Measurements from ENCODE around the gene TEX22.

Gene TEX22

GRCh38 chr14:105391541-105391940, 6.8 kb upstream of the TEX22 start (continued):
- no peak for TF ChIP-seq KLF7 (tag by site-specific recombination; IDR thresholded peaks at IDR 0.05; ENCODE audit: borderline replicate concordance)
- no peak for TF ChIP-seq ZNF248 (tag by site-specific recombination; IDR thresholded peaks at IDR 0.05)
- TF ChIP-seq WT1 (tag by site-specific recombination; IDR thresholded peaks at IDR 0.05): no peak
- TF ChIP-seq ZNF692 (tag by site-specific recombination; IDR thresholded peaks at IDR 0.05): no peak
- TF ChIP-seq ZNF148 (tag by site-specific recombination; IDR thresholded peaks at IDR 0.05; ENCODE audit: borderline replicate concordance): no peak
- no peak for TF ChIP-seq ZNF391 (tag by site-specific recombination; IDR thresholded peaks at IDR 0.05; ENCODE audit: borderline replicate concordance, low read depth)

GRCh38 chr14:105392131-105393090, 5.9 kb upstream of the TEX22 start:
- TF ChIP-seq ZNF629 (tag by site-specific recombination; IDR thresholded peaks at IDR 0.05) (no peak), ZNF549 (tag by site-specific recombination; IDR thresholded peaks at IDR 0.05) (no peak), ZNF202 (tag by site-specific recombination; IDR thresholded peaks at IDR 0.05; ENCODE audit: borderline replicate concordance) (no peak), SETDB1 (IDR thresholded peaks at IDR 0.05; ENCODE audit: insufficient read length, low read length) (no peak), ZNF521 (tag by site-specific recombination; IDR thresholded peaks at IDR 0.05) (no peak), ZNF174 (tag by site-specific recombination; IDR thresholded peaks at IDR 0.05) (no peak), ZNF792 (tag by site-specific recombination; IDR thresholded peaks at IDR 0.05) (no peak), ZFP41 (tag by site-specific recombination; IDR thresholded peaks at IDR 0.05; ENCODE audit: borderline replicate concordance) (no peak), GLIS2 (tag by site-specific recombination; IDR thresholded peaks at IDR 0.05) (no peak), ZNF37A (tag by site-specific recombination; IDR thresholded peaks at IDR 0.05) (no peak), ZNF658 (tag by site-specific recombination; IDR thresholded peaks at IDR 0.05) (no peak), ZNF138 (tag by site-specific recombination; IDR thresholded peaks at IDR 0.05; ENCODE audit: borderline replicate concordance) (no peak), ZNF280C (tag by site-specific recombination; IDR thresholded peaks at IDR 0.05) (no peak)
- Histone ChIP-seq H3K4me3 (ENCODE audit: low read depth, low read length) (no peak overlapping the region), H3K4me1 (ENCODE audit: control insufficient read depth, insufficient read depth, low read length) (no peaks in the 10 kb centered on the region), H3K36me3 (ENCODE audit: control insufficient read depth in 2 of 2, insufficient read depth in 1 of 2, low read length in 2 of 2) (no peaks in the 10 kb centered on the region), H3K9me3 (ENCODE audit: control insufficient read depth, insufficient read depth, low read depth, low read length) (no peaks in the 10 kb centered on the region), H3K27ac (ENCODE audit: extremely low read depth, low read depth, low read length) (no peak overlapping the region)
- POLR2A ChIA-PET: no interaction called here
- CTCF ChIA-PET: no interaction called here
